GM18499 (cell line): ENCODE measurements around the gene MICU1.

Experiments used
- ATAC-seq: cut with Tn5 transposase; IDR thresholded peaks from one replicate; pipeline ENCODE4 v1.9.1; 2021; ENCODE audit warnings: moderate number of reproducible peaks; ENCODE audit not compliant: insufficient read depth, unreplicated experiment

The MICU1 gene

GRCh38 chr10:72637398-72637857 lies 11.5 kb upstream of the MICU1 start:
- ATAC-seq = peak; percentile 68

DNA sequence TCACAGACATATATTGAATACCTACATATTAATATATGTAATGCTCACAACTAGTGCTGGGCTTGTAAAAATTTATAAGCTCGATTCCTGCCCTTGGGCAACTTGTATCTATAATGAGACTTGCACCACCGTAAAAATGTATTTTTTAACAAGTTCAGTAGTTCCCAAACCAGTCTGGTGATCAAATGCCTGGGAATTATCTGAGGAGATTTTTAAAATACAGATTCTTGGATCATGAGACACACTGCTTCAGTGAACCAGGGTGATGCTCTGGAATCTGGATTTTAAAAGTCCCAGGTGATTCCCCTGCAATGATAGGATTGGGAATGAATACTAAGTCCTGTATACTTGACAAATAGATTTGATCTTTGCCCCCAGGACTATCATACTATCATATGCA lies 4.3 kb upstream of the MICU1 start:
- no peak for ATAC-seq

DNA sequence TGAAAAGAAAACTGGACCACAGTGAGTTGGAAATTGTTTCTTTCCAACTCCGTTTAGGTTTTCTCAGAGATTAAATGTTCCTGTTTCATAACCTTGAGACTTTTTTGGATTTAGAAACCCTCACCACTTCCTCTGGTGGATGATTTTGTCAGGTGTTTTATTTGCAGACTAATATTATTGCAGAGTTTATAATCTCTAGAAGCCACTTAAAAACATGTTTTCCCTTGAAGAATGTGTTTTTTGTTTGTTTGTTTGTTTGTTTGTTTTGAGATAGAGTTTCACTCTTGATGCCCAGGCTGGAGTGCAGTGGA lies 520 bp upstream of the MICU1 start:
- no peak for ATAC-seq

- no peak for ATAC-seq
Measured at GRCh38 chr10:72625276-72625607, 637 bp downstream of the MICU1 start.

GRCh38 chr10:72622271-72622670 lies 3.6 kb downstream of the MICU1 start:
- ATAC-seq = no peak

- ATAC-seq = no peak
Measured at GRCh38 chr10:72616716-72617115, 9.2 kb downstream of the MICU1 start.

DNA sequence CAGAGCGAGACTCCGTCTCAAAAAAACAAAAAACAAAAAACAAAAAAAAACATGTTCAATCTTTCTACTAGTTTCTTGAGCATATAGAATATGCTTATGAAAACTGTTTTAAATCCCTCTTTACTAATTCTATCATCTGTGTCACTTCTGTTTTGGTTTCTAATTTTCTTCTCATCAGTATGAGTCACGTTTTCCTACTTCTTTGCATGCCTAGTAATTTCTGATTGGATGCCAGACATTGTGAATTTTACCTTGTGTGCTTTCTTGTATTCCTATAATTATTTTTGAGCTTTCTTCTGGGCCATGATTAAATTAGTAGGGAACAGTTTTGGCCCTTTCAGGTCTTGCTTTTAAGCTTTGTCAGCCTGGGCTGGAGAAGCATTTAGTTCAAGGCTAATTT lies 9.9 kb downstream of the MICU1 start:
- no peak for ATAC-seq

DNA sequence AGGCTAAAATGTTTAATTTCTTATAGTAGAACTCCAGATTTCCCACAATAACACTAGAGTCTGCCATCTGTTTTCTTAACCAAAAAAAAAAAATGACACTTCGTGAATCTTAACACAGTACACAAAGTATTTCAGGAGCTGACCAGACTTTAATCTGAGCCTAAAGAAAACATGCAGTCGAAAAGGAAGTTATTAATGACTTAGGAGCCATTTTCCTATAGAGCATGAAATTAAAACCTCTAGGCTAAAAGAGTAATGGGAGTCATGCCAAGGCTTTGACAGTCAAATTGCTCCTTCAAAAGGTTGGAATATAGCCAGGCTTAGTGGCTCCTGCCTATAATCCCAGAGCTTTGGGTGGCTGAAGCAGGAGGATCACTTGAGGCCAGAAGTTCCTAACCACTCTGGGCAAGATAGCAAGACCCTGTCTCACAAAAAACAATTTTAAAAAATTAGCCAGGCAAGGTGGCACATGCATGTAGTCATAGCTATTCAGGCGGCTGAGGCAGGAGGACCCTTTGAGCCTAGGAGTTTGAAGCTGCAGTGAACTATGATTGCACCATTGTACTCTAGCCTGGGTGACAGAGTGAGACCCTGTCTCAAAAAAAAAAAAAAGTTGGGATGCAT lies 13.6 kb downstream of the MICU1 start:
- no peak for ATAC-seq

DNA sequence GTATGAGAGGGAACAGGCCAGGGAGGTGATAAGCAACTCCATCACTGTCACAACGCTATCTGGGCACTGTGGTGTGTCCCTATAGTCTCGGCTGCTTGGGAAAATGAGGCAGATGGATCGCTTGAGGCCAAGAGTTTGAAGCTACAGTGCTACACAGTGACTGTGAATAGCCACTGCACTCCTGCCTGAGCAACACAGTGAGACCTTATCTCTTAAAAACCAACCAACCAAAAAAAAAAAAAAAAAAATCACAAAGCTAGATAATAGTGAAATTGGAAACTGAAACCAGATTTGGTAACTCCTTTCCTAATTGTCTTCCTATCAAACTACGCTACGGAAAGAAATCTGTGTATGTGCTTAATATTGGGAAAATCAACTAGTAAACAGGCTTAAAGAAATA lies 14.1 kb downstream of the MICU1 start:
- no peak for ATAC-seq

GRCh38 chr10:72610466-72610865 lies 15.4 kb downstream of the MICU1 start:
- ATAC-seq = no peak

- no peak for ATAC-seq
Measured at GRCh38 chr10:72605122-72605521, 20.8 kb downstream of the MICU1 start.

DNA sequence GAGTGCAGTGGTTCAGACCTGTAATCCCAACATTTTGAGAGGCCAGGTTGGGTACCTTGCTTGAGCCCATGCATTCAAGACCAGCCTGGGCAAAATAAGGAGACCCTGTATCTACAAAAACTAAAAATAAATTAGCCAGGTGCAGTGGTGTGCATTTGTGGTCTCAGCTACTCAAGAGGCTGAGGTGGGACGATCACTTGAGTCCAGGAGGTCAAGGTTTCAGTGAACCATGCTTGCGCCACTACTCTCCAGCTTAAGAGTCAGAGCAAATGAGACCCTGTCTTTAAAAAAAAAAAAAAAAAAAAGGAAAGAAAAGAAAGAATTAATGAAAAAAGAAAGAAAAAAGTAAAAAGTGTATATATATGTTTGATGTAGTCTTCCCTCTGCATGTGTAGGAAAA lies 24.7 kb downstream of the MICU1 start:
- no peak for ATAC-seq

DNA sequence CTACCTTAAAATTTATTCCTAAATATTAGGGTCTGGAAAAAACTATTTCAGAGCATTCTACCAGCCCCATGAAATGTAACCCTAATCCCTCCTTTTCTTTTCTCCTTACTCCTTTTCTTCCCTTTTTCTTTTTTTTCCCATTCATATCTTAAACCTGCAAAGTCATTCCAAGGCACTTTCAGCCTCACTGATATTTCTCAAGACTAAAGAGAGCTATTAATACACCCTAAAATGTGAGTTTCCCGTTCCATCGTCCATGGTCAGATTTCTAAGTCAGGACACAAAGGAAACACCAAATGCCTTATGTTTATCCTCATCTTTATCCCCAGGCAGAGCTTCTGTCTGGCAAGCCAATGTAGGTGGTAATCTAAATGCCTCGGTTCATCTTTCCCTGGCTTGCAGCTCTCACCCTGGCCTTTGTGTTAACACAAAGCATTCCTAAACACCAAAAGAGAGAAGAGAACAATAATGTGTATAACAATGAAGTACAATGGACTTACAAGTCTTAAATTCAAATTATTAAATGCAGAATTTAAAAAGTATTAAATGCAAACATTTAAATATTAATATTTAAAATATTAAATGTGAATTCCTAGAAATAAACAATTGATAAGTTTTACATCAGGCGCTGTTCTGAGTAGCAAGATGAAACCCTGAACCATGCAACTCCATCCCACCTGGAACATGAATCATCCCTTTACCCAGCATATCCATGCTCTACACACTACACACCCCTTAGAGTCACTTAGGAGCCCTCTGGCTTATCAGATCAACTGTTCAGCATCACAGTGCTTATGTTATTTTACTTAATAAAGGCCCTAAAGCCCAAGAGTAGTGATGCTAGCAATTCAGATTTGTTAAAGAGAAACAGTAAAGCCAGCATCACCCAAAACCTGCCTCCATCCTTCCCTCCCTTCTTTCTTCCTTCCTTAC lies 26.8 kb downstream of the MICU1 start:
- no peak for ATAC-seq

DNA sequence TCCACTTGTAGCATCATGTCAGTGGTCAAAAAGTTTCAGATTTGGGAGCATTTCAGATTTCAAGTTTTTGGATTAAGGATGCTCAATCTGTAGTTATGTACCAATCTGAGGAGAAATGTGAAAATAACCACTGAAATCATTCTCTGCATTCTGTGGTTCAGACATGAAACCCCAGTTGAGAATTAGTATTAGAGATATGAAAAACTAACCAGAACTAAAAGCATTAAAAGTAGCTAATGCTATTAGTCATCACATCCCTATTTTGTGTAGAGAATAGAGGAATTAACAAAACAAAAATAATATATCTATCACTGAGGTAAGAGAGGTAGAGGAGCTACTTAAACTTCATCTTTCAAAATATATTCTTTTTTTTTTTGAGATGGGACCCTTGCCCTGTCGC lies 28.0 kb downstream of the MICU1 start:
- no peak for ATAC-seq

DNA sequence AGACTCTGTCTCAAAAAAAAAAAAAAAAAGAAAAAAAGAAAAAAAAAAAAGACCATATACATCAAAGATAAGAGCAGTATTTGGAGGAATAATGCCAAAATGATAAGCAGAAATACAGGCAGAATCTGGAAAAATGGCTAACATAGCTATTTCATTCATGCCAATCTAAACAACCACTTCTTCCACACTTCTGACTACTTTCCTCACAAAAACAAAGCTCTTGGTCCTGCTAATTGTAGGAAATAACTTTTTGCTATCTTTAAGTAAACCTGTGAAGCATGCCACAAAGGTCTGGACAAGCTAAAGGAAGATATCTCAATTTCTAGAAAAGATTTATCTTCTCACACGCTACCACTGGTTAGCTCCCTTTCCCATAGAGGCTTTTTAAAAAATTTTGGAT lies 30.4 kb downstream of the MICU1 start:
- ATAC-seq = no peak

DNA sequence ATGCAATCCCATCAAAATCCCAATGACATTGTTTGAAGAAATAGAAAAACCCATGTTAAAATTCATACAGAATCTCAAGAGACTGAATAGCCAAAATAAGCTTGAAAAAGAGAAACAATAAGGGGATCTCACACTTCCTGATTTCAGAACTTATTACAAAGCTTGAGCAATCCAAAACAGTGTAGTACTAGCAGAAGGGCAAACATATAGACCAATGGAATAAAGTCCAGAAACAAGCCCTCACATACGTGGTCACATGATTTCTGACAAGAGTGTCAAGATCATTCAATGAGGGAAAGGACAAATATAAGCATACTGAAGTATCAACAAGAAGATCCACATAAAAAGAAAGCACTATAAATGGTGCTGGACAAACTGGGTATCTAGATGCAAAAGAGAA lies 31.9 kb downstream of the MICU1 start:
- ATAC-seq = no peak

- ATAC-seq = no peak
Measured at GRCh38 chr10:72588266-72588665, 37.6 kb downstream of the MICU1 start.

- ATAC-seq = no peak
Measured at GRCh38 chr10:72587568-72587967, 38.3 kb downstream of the MICU1 start.

DNA sequence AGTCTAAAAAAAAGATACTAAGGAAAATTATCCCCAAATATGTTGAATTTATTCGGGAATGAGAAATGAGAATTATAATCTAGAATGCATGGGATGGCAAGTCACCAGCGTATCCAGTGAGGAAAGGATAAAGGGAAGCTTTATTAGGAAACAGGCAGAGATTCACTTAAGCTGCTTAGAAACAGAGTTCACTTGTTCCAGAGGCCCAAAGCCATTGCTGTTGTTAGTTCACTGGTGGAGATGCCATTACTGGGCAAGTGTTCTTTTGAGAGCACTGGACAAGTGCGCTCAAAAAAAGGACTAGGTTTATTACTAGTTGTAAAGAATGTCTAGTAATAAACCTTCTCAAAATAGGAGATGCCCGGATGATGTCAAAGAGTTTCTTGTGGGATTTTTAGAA lies 51.2 kb downstream of the MICU1 start:
- no peak for ATAC-seq

- ATAC-seq = no peak
Measured at GRCh38 chr10:72573079-72573478, 52.8 kb downstream of the MICU1 start.

- no peak for ATAC-seq
Measured at GRCh38 chr10:72567889-72568640, 57.8 kb downstream of the MICU1 start.
